Mammary epithelial cell (primary cell): ENCODE data around the gene SIK2.

ENCODE experiments used
- EZH2 ChIP-seq: IDR thresholded peaks from 2 replicates; pipeline ENCODE4 v1.6.1; 2012; ENCODE audit warnings: low read length, inconsistent platforms, borderline replicate concordance
- TF ChIP-seq, protein P1 (sequence below), 2 donors: IDR thresholded peaks in 1 of 2; conservative IDR thresholded peaks in 1 of 2; 2 replicates each; pipeline ENCODE4 v1.5.1; 2011 to 2012; ENCODE audit warnings: inconsistent platforms in 2 of 2, low read length in 2 of 2, mild to moderate bottlenecking in 2 of 2, control low read depth in 1 of 2, low read depth in 1 of 2; ENCODE audit not compliant: insufficient read depth in 1 of 2; ENCODE audit errors: extremely low read depth in 1 of 2

DNA sequence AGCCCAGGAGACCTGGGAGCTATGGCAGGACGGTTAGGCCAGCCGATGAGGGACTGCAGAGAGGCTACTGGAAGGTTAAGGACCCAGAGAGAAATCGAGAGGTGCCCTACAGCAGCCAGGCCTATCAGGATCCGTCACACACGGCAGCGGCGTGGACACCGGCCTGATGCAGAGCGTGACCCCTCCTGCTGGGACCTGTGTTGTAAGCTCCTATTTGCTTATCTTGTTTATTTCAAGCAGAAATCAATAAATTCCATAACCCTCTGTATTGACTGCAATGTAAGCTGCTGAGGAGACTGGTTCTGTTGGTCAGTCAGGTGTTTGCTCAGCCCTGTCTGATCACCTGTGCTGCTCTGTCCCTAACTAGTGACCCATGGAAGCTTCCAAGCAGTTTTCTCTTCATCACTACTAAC, 124.1 kb downstream of the SIK2 start:
- TF ChIP-seq, protein P1, sequence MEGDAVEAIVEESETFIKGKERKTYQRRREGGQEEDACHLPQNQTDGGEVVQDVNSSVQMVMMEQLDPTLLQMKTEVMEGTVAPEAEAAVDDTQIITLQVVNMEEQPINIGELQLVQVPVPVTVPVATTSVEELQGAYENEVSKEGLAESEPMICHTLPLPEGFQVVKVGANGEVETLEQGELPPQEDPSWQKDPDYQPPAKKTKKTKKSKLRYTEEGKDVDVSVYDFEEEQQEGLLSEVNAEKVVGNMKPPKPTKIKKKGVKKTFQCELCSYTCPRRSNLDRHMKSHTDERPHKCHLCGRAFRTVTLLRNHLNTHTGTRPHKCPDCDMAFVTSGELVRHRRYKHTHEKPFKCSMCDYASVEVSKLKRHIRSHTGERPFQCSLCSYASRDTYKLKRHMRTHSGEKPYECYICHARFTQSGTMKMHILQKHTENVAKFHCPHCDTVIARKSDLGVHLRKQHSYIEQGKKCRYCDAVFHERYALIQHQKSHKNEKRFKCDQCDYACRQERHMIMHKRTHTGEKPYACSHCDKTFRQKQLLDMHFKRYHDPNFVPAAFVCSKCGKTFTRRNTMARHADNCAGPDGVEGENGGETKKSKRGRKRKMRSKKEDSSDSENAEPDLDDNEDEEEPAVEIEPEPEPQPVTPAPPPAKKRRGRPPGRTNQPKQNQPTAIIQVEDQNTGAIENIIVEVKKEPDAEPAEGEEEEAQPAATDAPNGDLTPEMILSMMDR (conservative IDR thresholded peaks at IDR 0.05 in 1 of 2, IDR thresholded peaks at IDR 0.05 in 1 of 2; ENCODE audit: extremely low read depth in 1 of 2, insufficient read depth in 1 of 2, low read depth in 1 of 2, low read length in 2 of 2): no peak
- TF ChIP-seq EZH2: no peak
